HG03108 (cell line): ENCODE data around the gene PLXNA4.

Experiments
- ATAC-seq: cut with Tn5 transposase; IDR thresholded peaks from one replicate; pipeline ENCODE4 v1.9.1; 2021; ENCODE audit warnings: moderate library complexity; ENCODE audit not compliant: unreplicated experiment

The PLXNA4 gene

GRCh38 chr7:132134814-132135445 is 441.3 kb downstream of the PLXNA4 start:
- ATAC-seq = no peak

GRCh38 chr7:132133501-132133900 is 442.8 kb downstream of the PLXNA4 start:
- no peak for ATAC-seq

GRCh38 chr7:132131196-132131595 is 445.1 kb downstream of the PLXNA4 start:
- ATAC-seq = no peak

GRCh38 chr7:132130497-132130896 is 445.8 kb downstream of the PLXNA4 start:
- ATAC-seq = no peak

- ATAC-seq = no peak
Measured at GRCh38 chr7:132125872-132126595, 450.2 kb downstream of the PLXNA4 start.

- no peak for ATAC-seq
Measured at GRCh38 chr7:132125096-132125495, 451.2 kb downstream of the PLXNA4 start.

GRCh38 chr7:132124575-132124974 is 451.7 kb downstream of the PLXNA4 start:
- ATAC-seq = no peak

- ATAC-seq = no peak
Measured at GRCh38 chr7:132123773-132124172, 452.5 kb downstream of the PLXNA4 start.

- no peak for ATAC-seq
Measured at GRCh38 chr7:132122901-132123300, 453.4 kb downstream of the PLXNA4 start.

- ATAC-seq = no peak
Measured at GRCh38 chr7:132121987-132122386, 454.3 kb downstream of the PLXNA4 start.

- ATAC-seq = no peak
Measured at GRCh38 chr7:132118641-132119040, 457.6 kb downstream of the PLXNA4 start.

GRCh38 chr7:132117636-132118035 is 458.6 kb downstream of the PLXNA4 start:
- ATAC-seq = no peak

GRCh38 chr7:132117181-132117580 is 459.1 kb downstream of the PLXNA4 start:
- ATAC-seq = no peak

- ATAC-seq = no peak
Measured at GRCh38 chr7:132116369-132116768, 459.9 kb downstream of the PLXNA4 start.

GRCh38 chr7:132115758-132116157 is 460.5 kb downstream of the PLXNA4 start:
- ATAC-seq = no peak

- ATAC-seq = no peak
Measured at GRCh38 chr7:132115028-132115427, 461.2 kb downstream of the PLXNA4 start.

- no peak for ATAC-seq
Measured at GRCh38 chr7:132114411-132114810, 461.9 kb downstream of the PLXNA4 start.

- no peak for ATAC-seq
Measured at GRCh38 chr7:132113536-132114371, 462.5 kb downstream of the PLXNA4 start.

GRCh38 chr7:132112657-132113056 is 463.6 kb downstream of the PLXNA4 start:
- no peak for ATAC-seq

- ATAC-seq = no peak
Measured at GRCh38 chr7:132112106-132112505, 464.2 kb downstream of the PLXNA4 start.

- ATAC-seq = no peak
Measured at GRCh38 chr7:132110692-132111091, 465.6 kb downstream of the PLXNA4 start.

GRCh38 chr7:132109769-132110168 is 466.5 kb downstream of the PLXNA4 start:
- ATAC-seq = no peak
